Measurements from ENCODE around the gene ZNF101. TPM values are rescaled to one million over a fixed set of nuclear protein-coding genes. Genes with fewer than 3 reads are reported as not detected.

The ZNF101 gene
- total and polyA plus RNA-seq, 2 of the 4 experiments (the other 2 are of a cell fraction): 2.8 to 7.3 TPM

DNA sequence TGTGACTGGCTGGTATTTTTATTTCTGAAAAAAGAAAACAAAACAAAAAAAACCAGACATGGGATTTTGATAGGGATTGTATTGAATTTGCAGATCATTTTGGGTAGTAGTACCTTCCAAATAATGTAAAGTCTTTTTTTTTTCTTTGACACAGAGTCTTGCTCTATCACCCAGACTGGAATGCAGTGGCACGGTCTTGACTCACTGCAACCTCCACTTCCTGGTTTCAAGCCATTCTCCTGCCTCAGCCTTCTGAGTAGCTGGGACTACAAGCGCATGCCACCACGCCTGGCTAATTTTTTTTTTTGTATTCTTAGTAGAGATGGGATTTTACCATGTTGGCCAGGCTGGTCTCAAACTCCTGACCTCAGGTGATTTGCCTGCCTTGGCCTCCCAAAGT, 4.2 kb downstream of the ZNF101 start:
- H2BK5ac ChIP-seq (ENCODE audit: low read depth, low read length, poor library complexity, severe bottlenecking): no peak overlapping the region
- no peaks in the 10 kb centered on the region for H4K20me1 ChIP-seq (ENCODE audit: insufficient read depth, low read length)
- no peak overlapping the region for H3K9ac ChIP-seq (ENCODE audit: low read depth, low read length)
- TF ChIP-seq FOS (IDR thresholded peaks at IDR 0.05; ENCODE audit: low read depth, low read length) (no peak), POLR2A (IDR thresholded peaks at IDR 0.05; ENCODE audit: low read depth, low read length) (no peak), RAD21 (IDR thresholded peaks at IDR 0.05; ENCODE audit: low read length) (no peak), RFX5 (IDR thresholded peaks at IDR 0.05; ENCODE audit: low read depth, low read length) (no peak), CEBPB (IDR thresholded peaks at IDR 0.05; ENCODE audit: low read depth, low read length) (no peak), CTCF (conservative IDR thresholded peaks at IDR 0.05; ENCODE audit: low read depth, low read length) (no peak)
- H2AFZ ChIP-seq (replicated peaks; ENCODE audit: low read length, poor library complexity): no peak overlapping the region
- POLR2A ChIA-PET (ENCODE audit: unreplicated experiment): no interaction called here
- H3K27me3 ChIP-seq (ENCODE audit: control insufficient read depth, insufficient read depth, low read length): no peaks in the 10 kb centered on the region
- peaks cover 4% of the 10 kb centered on the region; the same call in 1 of the 2 replicates for H3K9me1 ChIP-seq (ENCODE audit: insufficient read depth, low read length)
- no peak overlapping the region for H3K4me3 ChIP-seq (ENCODE audit: insufficient read depth, low read depth, low read length)
- no peak overlapping the region for H3K4me2 ChIP-seq (ENCODE audit: low read depth, low read length)
- DNase-seq (no peak), ATAC-seq (ENCODE audit: low read depth) (no peak)
- no peak overlapping the region for H2BK15ac ChIP-seq (ENCODE audit: low read depth, low read length)
- no CpG with 5 or more reads among the region's 3 CpGs for WGBS, 2 experiments (ENCODE audit: extremely low coverage in 2 of 2, insufficient read length in 1 of 2)
- peaks cover 11% of the 10 kb centered on the region for H3K36me3 ChIP-seq (ENCODE audit: control insufficient read depth, insufficient read depth, low read length)
- no peak overlapping the region for H3K14ac ChIP-seq (replicated peaks; ENCODE audit: low read depth, low read length)
- no peak overlapping the region for H4K91ac ChIP-seq (ENCODE audit: insufficient read depth, low read depth, low read length)
- peaks cover 7% of the 10 kb centered on the region for H3K9me3 ChIP-seq (ENCODE audit: control insufficient read depth, insufficient read depth, low read length)
- H3K23ac ChIP-seq (ENCODE audit: low read depth, low read length): no peak overlapping the region
- H3K27ac ChIP-seq (ENCODE audit: insufficient read depth, low read length): no peak overlapping the region
- intact Hi-C loops (cut with micrococcal nuclease): no loop called here
- BruUV-seq (replicated peaks): no TSS peak
- H3K79me1 ChIP-seq (ENCODE audit: low read depth in 1 of 2, low read length in 2 of 2): peaks cover 14 to 20% of the 10 kb centered on the region in 2 experiments; a peak in 3 of 4 replicates
- in situ Hi-C loops (cut with MboI; ENCODE audit: low sequenced_read_pairs): no loop called here
- H3K4ac ChIP-seq (ENCODE audit: low read depth, low read length): no peak overlapping the region
- peaks cover 4% of the 10 kb centered on the region; the same call in 1 of the 2 replicates for H3K4me1 ChIP-seq (ENCODE audit: control insufficient read depth, insufficient read depth, low read length)
- no peak overlapping the region for H2AK5ac ChIP-seq (ENCODE audit: low read depth, low read length)
- no peak overlapping the region for H4K5ac ChIP-seq (ENCODE audit: low read depth, low read length)
- H4K8ac ChIP-seq (ENCODE audit: low read depth in 2 of 2, low read length in 2 of 2): no peak overlapping the region
- CTCF ChIA-PET: no interaction called here
- no peak overlapping the region for H2BK120ac ChIP-seq (ENCODE audit: low read depth, low read length)
- H2AK9ac ChIP-seq (replicated peaks; ENCODE audit: low read depth, low read length, poor library complexity): no peak overlapping the region
- H2BK20ac ChIP-seq (ENCODE audit: low read depth, low read length): no peak overlapping the region
- no peak overlapping the region for H3K56ac ChIP-seq (ENCODE audit: extremely low read depth, insufficient read depth, low read length)
- H3K18ac ChIP-seq (ENCODE audit: low read depth, low read length): no peak overlapping the region
- dilution Hi-C loops (cut with HindIII; ENCODE audit: low sequenced_read_pairs, unreplicated experiment): no loop called here
